ENCODE data around the gene SPEG.

DNA sequence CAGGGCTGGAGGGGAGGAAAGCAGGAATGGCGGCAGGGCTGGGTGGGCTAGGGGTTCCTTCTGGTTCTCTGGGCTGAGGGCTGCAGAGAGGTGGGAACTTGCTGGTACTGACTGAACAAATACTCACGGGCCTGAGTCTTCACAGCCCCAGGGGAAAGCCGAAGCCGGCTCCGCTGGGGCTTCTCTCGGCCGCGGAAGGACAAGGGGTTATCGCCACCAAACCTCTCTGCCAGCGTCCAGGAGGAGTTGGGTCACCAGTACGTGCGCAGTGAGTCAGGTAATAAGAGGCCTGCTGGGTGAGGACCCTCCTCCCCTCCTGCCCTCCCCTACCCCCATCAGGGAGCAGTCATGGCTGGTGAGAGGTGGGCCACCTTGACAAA is 50.5 kb downstream of the SPEG start:
- TF ChIP-seq, protein P1, sequence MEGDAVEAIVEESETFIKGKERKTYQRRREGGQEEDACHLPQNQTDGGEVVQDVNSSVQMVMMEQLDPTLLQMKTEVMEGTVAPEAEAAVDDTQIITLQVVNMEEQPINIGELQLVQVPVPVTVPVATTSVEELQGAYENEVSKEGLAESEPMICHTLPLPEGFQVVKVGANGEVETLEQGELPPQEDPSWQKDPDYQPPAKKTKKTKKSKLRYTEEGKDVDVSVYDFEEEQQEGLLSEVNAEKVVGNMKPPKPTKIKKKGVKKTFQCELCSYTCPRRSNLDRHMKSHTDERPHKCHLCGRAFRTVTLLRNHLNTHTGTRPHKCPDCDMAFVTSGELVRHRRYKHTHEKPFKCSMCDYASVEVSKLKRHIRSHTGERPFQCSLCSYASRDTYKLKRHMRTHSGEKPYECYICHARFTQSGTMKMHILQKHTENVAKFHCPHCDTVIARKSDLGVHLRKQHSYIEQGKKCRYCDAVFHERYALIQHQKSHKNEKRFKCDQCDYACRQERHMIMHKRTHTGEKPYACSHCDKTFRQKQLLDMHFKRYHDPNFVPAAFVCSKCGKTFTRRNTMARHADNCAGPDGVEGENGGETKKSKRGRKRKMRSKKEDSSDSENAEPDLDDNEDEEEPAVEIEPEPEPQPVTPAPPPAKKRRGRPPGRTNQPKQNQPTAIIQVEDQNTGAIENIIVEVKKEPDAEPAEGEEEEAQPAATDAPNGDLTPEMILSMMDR (IDR thresholded peaks at IDR 0.05) = no peak
- no peak for TF ChIP-seq POLR2AphosphoS5 (IDR thresholded peaks at IDR 0.05)

All from prostate gland (tissue), 2 donors.